ENCODE results near the gene GRM5. TPM values are rescaled to one million over a fixed set of nuclear protein-coding genes. Genes with fewer than 3 reads are reported as not detected.

Gene GRM5
- total RNA-seq, 1 experiment from 2014 or later, result not detected

GRCh38 chr11:88521799-88522201 lies 544.0 kb downstream of the GRM5 start:
- no peaks in the 10 kb centered on the region for H4K20me1 ChIP-seq (ENCODE audit: insufficient read depth)
- intact Hi-C loops (cut with micrococcal nuclease; ENCODE audit: unreplicated experiment), result no loop called here
- no peaks in the 10 kb centered on the region for H3K36me3 ChIP-seq (ENCODE audit: low read depth)
- H2AFZ ChIP-seq, result no peak overlapping the region
- no peak for DNase-seq
- BruUV-seq (replicated peaks), result no TSS peak
- no peaks in the 10 kb centered on the region for H3F3A ChIP-seq (ENCODE audit: insufficient read depth, low read depth)
- no peaks in the 10 kb centered on the region for H3K9me2 ChIP-seq (ENCODE audit: insufficient read depth)
- 0 out of 2 replicates have a peak, but pooled peaks cover 7% of the 10 kb centered on the region for H3K9me3 ChIP-seq (ENCODE audit: insufficient read depth, low read depth)
- no peak for TF ChIP-seq EZH2 (IDR thresholded peaks at IDR 0.05; ENCODE audit: low read depth)
- no peak for TF ChIP-seq CTCF (conservative IDR thresholded peaks at IDR 0.05)
- no peaks in the 10 kb centered on the region for H3K79me2 ChIP-seq (ENCODE audit: low read depth)
- ChIA-PET POLR2A (ENCODE audit: unreplicated experiment) (no interaction called here), CTCF (no interaction called here)
- no peak overlapping the region for H3K4me3 ChIP-seq
- H3K4me1 ChIP-seq (replicated peaks; ENCODE audit: insufficient read depth), result no peaks in the 10 kb centered on the region
- no peaks in the 10 kb centered on the region for H3K27me3 ChIP-seq (ENCODE audit: insufficient read depth, low read depth)
- H3K4me2 ChIP-seq, result no peak overlapping the region
- H3K27ac ChIP-seq, result no peak overlapping the region

- H3K4me3 ChIP-seq, result no peak overlapping the region
- H3K79me2 ChIP-seq (ENCODE audit: low read depth), result no peaks in the 10 kb centered on the region
- intact Hi-C loops (cut with micrococcal nuclease; ENCODE audit: unreplicated experiment), result no loop called here
- H3K9me3 ChIP-seq (ENCODE audit: insufficient read depth, low read depth), result 0 out of 2 replicates have a peak, but pooled peaks cover 7% of the 10 kb centered on the region
- H3F3A ChIP-seq (ENCODE audit: insufficient read depth, low read depth), result no peaks in the 10 kb centered on the region
- H3K4me1 ChIP-seq (replicated peaks; ENCODE audit: insufficient read depth), result no peaks in the 10 kb centered on the region
- CTCF ChIA-PET, result no interaction called here
- POLR2A ChIA-PET (ENCODE audit: unreplicated experiment), result no interaction called here
- H3K9me2 ChIP-seq (ENCODE audit: insufficient read depth), result no peaks in the 10 kb centered on the region
- no peaks in the 10 kb centered on the region for H3K36me3 ChIP-seq (ENCODE audit: low read depth)
- no peak overlapping the region for H3K4me2 ChIP-seq
- TF ChIP-seq CTCF (conservative IDR thresholded peaks at IDR 0.05) (no peak), EZH2 (IDR thresholded peaks at IDR 0.05; ENCODE audit: low read depth) (no peak)
- H4K20me1 ChIP-seq (ENCODE audit: insufficient read depth), result no peaks in the 10 kb centered on the region
- BruUV-seq (replicated peaks), result no TSS peak
- 0 out of 2 replicates have a peak overlapping the region, but pooled peaks have one; percentile 30 for H2AFZ ChIP-seq
- no peak overlapping the region for H3K27ac ChIP-seq
- no peaks in the 10 kb centered on the region for H3K27me3 ChIP-seq (ENCODE audit: insufficient read depth, low read depth)
- no peak for DNase-seq
Measured at GRCh38 chr11:88521399-88521798, 544.4 kb downstream of the GRM5 start.

- no peak overlapping the region for H3K4me2 ChIP-seq
- intact Hi-C loops (cut with micrococcal nuclease; ENCODE audit: unreplicated experiment), result no loop called here
- DNase-seq, result no peak
- ChIA-PET CTCF (no interaction called here), POLR2A (ENCODE audit: unreplicated experiment) (no interaction called here)
- no peaks in the 10 kb centered on the region for H3K4me1 ChIP-seq (replicated peaks; ENCODE audit: insufficient read depth)
- no peaks in the 10 kb centered on the region for H3K79me2 ChIP-seq (ENCODE audit: low read depth)
- H3K4me3 ChIP-seq, result no peak overlapping the region
- no peaks in the 10 kb centered on the region for H3F3A ChIP-seq (ENCODE audit: insufficient read depth, low read depth)
- no peaks in the 10 kb centered on the region for H3K27me3 ChIP-seq (ENCODE audit: insufficient read depth, low read depth)
- no peak overlapping the region for H2AFZ ChIP-seq
- no peak overlapping the region for H3K27ac ChIP-seq
- H3K9me3 ChIP-seq (ENCODE audit: insufficient read depth, low read depth), result 0 out of 2 replicates have a peak, but pooled peaks cover 7% of the 10 kb centered on the region
- no peaks in the 10 kb centered on the region for H3K36me3 ChIP-seq (ENCODE audit: low read depth)
- H4K20me1 ChIP-seq (ENCODE audit: insufficient read depth), result no peaks in the 10 kb centered on the region
- no TSS peak for BruUV-seq (replicated peaks)
- TF ChIP-seq CTCF (conservative IDR thresholded peaks at IDR 0.05), result no peak
- no peak for TF ChIP-seq EZH2 (IDR thresholded peaks at IDR 0.05; ENCODE audit: low read depth)
- no peaks in the 10 kb centered on the region for H3K9me2 ChIP-seq (ENCODE audit: insufficient read depth)
Measured at GRCh38 chr11:88520391-88520790, 545.4 kb downstream of the GRM5 start.

Measured in PC-9 (cell line).